ENCODE data around the gene ACP2. TPM values are rescaled to one million over a fixed set of nuclear protein-coding genes. Genes with fewer than 3 reads are reported as not detected.

ACP2 gene
- total RNA-seq, 1 experiment from 2014 or later = 18.7 TPM

DNA sequence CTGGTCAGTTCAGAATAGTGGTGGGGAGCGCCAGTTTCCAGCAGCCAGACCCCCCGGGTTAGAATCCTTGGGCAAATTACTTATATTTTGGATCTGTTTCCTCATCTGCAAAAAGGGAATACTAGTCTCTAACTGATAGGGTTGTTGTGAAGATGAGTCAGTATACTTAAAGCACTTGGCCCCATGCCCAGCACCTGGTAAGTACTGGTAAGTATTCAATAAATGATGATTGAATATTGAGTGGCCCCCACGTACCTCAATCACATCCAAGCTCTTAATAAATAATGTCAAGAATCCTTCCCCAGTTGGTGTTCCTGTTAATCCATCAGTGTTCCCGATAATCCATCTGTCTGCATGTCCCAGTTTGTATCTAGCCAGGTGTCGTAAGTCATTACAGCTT is 12.1 kb downstream of the ACP2 start:
- peak overlapping the region; percentile 26 for H3K27ac Mint-ChIP-seq
- H3K36me3 Mint-ChIP-seq = peaks cover 55% of the 10 kb centered on the region
- H3K9me3 Mint-ChIP-seq = no peaks in the 10 kb centered on the region
- DNase-seq (ENCODE audit: low spot score) (no peak), ATAC-seq (no peak)
- H3K4me3 Mint-ChIP-seq = no peak overlapping the region
- ChIA-PET CTCF (interaction anchor here (0.9 to 7.2 kb wide), 4 partner anchors 12 to 119 kb away, joined by 7 to 84 read pairs (median 13); partner anchors contain the start of genes ACP2, DDB2 and NR1H3), POLR2A (interaction anchor here (1.6 kb wide), 1 partner anchor 21 kb away, joined by 4 read pairs; the partner anchor contains the start of gene DDB2)
- H3K4me1 Mint-ChIP-seq = peaks cover 3% of the 10 kb centered on the region; the same call in 1 of the 2 replicates
- H3K27me3 Mint-ChIP-seq (ENCODE audit: low read depth) = no peaks in the 10 kb centered on the region
- TF ChIP-seq RORB (CRISPR knock-in tag; IDR thresholded peaks at IDR 0.05) (no peak), GTF2I (CRISPR knock-in tag; conservative IDR thresholded peaks at IDR 0.05) (no peak), SP1 (CRISPR knock-in tag; conservative IDR thresholded peaks at IDR 0.05) (no peak), NFE2L1 (CRISPR knock-in tag; IDR thresholded peaks at IDR 0.05) (no peak), AR (CRISPR knock-in tag; IDR thresholded peaks at IDR 0.05) (no peak), ZNF423 (CRISPR knock-in tag; IDR thresholded peaks at IDR 0.05) (no peak), STAT6 (CRISPR knock-in tag; conservative IDR thresholded peaks at IDR 0.05; ENCODE audit: low read depth) (no peak), ZNF281 (CRISPR knock-in tag; IDR thresholded peaks at IDR 0.05) (no peak), ZNF232 (CRISPR knock-in tag; IDR thresholded peaks at IDR 0.05) (no peak), ZBTB21 (CRISPR knock-in tag; IDR thresholded peaks at IDR 0.05; ENCODE audit: borderline replicate concordance) (no peak)
- TF ChIP-seq, protein P1, sequence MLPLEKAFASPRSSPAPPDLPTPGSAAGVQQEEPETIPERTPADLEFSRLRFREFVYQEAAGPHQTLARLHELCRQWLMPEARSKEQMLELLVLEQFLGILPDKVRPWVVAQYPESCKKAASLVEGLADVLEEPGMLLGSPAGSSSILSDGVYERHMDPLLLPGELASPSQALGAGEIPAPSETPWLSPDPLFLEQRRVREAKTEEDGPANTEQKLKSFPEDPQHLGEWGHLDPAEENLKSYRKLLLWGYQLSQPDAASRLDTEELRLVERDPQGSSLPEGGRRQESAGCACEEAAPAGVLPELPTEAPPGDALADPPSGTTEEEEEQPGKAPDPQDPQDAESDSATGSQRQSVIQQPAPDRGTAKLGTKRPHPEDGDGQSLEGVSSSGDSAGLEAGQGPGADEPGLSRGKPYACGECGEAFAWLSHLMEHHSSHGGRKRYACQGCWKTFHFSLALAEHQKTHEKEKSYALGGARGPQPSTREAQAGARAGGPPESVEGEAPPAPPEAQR (CRISPR knock-in tag; IDR thresholded peaks at IDR 0.05) = no peak
- TF ChIP-seq, protein P2, sequence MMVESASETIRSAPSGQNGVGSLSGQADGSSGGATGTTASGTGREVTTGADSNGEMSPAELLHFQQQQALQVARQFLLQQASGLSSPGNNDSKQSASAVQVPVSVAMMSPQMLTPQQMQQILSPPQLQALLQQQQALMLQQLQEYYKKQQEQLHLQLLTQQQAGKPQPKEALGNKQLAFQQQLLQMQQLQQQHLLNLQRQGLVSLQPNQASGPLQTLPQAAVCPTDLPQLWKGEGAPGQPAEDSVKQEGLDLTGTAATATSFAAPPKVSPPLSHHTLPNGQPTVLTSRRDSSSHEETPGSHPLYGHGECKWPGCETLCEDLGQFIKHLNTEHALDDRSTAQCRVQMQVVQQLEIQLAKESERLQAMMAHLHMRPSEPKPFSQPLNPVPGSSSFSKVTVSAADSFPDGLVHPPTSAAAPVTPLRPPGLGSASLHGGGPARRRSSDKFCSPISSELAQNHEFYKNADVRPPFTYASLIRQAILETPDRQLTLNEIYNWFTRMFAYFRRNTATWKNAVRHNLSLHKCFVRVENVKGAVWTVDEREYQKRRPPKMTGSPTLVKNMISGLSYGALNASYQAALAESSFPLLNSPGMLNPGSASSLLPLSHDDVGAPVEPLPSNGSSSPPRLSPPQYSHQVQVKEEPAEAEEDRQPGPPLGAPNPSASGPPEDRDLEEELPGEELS (CRISPR knock-in tag; IDR thresholded peaks at IDR 0.05) = no peak
- TF ChIP-seq, protein P3, sequence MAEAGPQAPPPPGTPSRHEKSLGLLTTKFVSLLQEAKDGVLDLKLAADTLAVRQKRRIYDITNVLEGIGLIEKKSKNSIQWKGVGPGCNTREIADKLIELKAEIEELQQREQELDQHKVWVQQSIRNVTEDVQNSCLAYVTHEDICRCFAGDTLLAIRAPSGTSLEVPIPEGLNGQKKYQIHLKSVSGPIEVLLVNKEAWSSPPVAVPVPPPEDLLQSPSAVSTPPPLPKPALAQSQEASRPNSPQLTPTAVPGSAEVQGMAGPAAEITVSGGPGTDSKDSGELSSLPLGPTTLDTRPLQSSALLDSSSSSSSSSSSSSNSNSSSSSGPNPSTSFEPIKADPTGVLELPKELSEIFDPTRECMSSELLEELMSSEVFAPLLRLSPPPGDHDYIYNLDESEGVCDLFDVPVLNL (CRISPR knock-in tag; IDR thresholded peaks at IDR 0.05; ENCODE audit: borderline replicate concordance, low read depth) = no peak
- TF ChIP-seq, protein P4, sequence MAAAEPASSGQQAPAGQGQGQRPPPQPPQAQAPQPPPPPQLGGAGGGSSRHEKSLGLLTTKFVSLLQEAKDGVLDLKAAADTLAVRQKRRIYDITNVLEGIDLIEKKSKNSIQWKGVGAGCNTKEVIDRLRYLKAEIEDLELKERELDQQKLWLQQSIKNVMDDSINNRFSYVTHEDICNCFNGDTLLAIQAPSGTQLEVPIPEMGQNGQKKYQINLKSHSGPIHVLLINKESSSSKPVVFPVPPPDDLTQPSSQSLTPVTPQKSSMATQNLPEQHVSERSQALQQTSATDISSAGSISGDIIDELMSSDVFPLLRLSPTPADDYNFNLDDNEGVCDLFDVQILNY (CRISPR knock-in tag; IDR thresholded peaks at IDR 0.05) = no peak
- TF ChIP-seq, protein P5, sequence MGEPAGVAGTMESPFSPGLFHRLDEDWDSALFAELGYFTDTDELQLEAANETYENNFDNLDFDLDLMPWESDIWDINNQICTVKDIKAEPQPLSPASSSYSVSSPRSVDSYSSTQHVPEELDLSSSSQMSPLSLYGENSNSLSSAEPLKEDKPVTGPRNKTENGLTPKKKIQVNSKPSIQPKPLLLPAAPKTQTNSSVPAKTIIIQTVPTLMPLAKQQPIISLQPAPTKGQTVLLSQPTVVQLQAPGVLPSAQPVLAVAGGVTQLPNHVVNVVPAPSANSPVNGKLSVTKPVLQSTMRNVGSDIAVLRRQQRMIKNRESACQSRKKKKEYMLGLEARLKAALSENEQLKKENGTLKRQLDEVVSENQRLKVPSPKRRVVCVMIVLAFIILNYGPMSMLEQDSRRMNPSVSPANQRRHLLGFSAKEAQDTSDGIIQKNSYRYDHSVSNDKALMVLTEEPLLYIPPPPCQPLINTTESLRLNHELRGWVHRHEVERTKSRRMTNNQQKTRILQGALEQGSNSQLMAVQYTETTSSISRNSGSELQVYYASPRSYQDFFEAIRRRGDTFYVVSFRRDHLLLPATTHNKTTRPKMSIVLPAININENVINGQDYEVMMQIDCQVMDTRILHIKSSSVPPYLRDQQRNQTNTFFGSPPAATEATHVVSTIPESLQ (CRISPR knock-in tag; IDR thresholded peaks at IDR 0.05) = no peak
- TF ChIP-seq, protein P6, sequence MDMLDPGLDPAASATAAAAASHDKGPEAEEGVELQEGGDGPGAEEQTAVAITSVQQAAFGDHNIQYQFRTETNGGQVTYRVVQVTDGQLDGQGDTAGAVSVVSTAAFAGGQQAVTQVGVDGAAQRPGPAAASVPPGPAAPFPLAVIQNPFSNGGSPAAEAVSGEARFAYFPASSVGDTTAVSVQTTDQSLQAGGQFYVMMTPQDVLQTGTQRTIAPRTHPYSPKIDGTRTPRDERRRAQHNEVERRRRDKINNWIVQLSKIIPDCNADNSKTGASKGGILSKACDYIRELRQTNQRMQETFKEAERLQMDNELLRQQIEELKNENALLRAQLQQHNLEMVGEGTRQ (CRISPR knock-in tag; IDR thresholded peaks at IDR 0.05) = no peak
